GM21447 (cell line): ENCODE measurements around the gene ADTRP.
"Not testable (repeated sequence)": the region's sequence is repeated elsewhere in the genome, so short reads cannot be mapped to it uniquely, and the experiment has no call there.

Source experiments
- ATAC-seq: cut with Tn5 transposase; IDR thresholded peaks from one replicate; pipeline ENCODE4 v1.9.1; 2021; ENCODE audit not compliant: unreplicated experiment

ADTRP gene

GRCh38 chr6:11804135-11804534, 25.5 kb upstream of the ADTRP start:
- no peak for ATAC-seq

DNA sequence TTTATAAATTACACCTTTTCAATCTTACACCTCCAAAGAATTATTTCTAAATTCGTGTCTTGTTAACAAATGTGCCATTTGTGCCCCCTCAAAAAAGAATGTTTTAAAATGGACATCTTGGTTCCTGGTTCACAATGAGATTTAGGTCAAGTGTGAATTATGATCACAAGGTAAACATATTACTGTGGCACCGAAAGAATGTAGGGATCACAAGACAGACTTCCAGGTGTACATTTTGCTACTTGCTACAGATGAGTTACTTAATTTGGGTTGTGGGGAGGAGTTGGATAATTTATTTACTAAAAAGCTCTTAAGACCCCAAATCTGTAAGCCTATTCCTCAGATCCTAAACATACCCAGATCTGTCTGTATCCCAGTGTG, 25.0 kb upstream of the ADTRP start:
- no peak for ATAC-seq

GRCh38 chr6:11802886-11803590, 24.4 kb upstream of the ADTRP start:
- no peak for ATAC-seq

DNA sequence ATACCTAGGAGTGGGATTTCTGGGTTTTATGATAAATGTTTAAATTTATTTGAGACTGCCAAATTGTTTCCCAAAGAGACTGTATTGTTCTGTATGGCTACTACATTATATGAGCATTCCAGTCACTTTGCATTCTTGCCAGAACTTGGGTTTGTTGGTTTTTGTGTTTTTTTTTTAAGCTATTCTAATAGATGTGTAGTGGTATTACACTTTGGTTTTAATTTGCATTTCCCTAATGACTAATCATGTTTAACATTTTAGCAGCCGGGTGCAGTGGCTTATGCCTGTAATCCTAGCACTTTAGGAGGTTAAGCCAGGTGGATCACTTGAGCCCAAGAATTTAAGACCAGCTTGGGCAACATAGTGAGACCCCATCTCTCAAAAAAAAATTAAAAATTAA, 21.9 kb upstream of the ADTRP start:
- ATAC-seq, result not testable (repeated sequence)

DNA sequence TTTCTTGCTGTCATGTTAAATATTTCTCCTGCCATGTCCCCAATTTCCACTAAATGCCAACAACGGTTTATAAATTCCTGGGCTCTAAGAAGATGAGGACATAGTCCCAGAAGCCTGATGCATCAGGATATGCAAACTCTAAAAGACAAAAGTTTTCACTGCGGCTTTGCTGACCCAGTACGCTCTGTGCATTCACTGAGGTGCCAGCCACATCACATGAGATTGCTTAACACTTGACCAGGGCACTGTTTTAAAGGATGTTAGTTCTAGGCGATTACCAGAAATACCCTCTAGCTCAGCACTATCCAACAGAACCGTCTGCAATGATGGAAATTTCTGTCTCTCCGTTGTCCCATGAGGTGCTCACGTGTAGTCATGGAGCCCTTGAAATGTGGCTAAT, 19.9 kb upstream of the ADTRP start:
- no peak for ATAC-seq

- ATAC-seq, result no peak
Measured at GRCh38 chr6:11798096-11798495, 19.5 kb upstream of the ADTRP start.

- no peak for ATAC-seq
Measured at GRCh38 chr6:11796829-11797228, 18.2 kb upstream of the ADTRP start.

- ATAC-seq, result no peak
Measured at GRCh38 chr6:11795403-11795802, 16.8 kb upstream of the ADTRP start.

- ATAC-seq, result no peak
Measured at GRCh38 chr6:11793277-11793676, 14.7 kb upstream of the ADTRP start.

DNA sequence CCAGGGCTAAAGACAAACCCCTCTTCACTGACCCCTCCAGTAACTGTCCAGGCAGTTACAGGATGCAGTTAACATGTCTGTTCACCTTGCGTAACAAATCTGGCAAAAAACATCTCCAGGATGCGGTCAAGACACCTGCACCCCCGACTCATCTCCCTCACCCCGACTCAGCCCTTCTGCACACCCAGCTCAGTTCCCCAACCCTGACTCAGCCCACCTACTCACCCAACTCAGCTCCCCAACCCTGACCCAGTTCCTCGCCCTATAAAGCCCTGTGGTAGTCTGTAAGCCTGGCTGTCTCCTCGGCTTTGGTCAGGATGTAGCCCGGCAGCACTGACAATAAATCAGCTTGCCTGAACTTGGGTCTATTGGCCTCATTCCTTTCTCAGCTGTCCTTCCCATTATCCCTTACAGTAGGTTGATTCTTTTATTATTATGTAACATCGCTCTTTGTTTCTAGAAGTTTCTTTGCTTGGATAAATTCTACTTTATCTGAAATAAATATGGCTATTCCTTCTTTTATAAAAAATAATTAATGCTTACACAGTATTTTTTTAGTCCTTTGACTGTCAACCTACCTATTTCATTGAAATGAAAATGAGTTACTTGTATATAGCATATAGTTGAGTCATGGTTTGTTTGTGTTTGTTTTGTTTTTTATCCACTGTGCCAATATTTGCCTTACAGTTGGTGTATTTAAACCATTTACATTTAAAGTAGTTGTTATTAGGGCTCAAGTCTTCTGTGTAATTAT, 12.9 kb upstream of the ADTRP start:
- ATAC-seq, result no peak

DNA sequence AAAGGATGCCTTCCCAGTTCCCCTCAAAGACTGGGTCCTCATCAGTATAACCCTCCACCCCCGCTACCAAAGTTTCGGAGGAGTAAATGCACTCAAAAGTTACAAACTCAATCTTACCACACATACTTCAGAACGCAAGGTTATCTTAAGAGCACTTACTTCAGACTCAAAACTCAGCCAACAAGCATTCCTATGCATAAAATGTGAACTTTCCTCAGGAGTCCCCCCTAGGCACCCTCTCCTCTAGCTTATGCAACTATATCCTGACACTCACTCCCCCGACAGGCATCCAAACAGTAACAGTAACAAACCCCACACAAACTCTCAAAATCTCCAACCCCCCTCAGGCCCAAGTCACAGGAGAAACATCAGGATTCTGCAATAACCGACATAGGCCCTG, 11.1 kb upstream of the ADTRP start:
- no peak for ATAC-seq

DNA sequence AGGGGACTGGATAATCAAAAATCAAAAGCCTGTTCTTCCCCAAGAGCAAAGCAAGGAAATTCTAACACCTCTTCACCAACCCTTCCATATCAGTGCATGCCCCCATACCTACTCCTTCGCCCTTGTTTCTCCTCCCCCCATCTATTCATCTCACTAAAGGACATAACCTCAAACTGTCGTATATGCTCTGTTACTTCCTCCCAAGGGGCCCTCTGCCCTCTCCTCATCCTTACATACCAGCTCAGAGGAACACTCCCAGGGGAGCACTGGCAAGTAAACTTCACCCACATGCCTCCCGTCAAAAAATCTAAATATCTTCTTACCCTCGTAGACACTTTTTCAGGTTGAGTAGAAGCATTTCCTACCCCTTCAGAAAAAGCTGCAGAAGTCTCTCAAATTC, 9.4 kb upstream of the ADTRP start:
- no peak for ATAC-seq

- peak; percentile 93 for ATAC-seq
Measured at GRCh38 chr6:11785774-11786579, 7.4 kb upstream of the ADTRP start.

- peak; percentile 43 for ATAC-seq
Measured at GRCh38 chr6:11785415-11785773, 6.8 kb upstream of the ADTRP start.

DNA sequence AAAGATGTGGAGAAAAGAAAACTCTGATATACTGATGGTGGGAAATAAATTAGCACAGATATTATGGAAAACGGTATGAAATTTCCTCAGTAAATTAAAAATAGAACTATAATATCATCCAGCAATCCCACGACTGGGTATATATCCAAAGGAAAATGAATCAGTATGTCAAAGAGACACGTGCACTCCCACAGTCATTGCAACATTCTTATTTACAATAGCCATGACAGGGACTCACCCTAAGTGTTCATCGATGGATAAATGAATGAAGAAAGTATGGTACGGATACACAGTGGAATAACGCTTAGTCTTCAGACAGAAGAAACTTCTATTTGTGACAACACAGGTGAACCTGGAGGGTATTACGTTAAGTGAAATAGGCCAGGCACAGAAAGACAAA, 5.7 kb upstream of the ADTRP start:
- no peak for ATAC-seq

DNA sequence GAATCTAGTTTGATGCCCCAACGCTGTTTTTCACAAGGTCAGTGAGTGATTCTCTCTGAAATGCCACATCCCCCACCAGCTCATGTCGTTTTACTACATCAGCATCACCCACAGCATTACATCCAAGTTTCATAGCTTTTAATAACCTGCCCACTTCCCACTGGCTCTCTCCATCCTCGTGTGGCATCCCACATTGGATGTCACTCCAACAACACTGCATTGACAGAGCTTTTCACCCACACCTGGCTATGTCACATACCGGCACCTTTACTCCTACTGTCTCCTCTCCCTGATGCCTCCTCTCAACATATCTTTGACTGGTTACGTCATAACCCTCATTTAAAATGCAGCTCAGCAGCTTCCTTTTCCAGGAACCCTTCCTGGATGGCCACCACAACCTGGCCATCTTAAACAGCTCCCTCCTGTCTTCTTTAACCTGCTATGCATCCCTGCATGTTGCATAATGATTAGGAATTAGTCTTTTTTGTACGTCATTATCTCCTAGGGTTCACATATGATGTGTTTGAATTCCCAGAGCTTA, 5.0 kb upstream of the ADTRP start:
- ATAC-seq, result no peak

DNA sequence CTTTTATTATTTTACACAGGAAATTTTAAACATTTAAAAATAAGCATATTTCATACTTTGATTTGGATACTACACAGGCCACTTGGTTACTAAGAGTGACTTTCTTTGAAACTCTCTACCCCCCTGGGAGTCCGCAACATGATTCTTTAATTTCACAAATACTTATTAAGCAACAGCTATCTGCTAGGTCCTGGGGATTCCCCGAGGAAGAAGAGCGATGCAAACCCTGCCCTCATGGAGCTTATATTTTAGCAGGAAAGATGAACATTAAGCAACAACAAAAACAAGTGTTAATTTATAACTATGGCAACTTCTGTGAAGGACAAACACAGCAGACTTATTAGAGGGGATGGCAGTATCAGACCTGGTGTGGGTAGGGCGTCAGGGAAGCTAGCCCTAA, 3.9 kb upstream of the ADTRP start:
- ATAC-seq, result no peak

DNA sequence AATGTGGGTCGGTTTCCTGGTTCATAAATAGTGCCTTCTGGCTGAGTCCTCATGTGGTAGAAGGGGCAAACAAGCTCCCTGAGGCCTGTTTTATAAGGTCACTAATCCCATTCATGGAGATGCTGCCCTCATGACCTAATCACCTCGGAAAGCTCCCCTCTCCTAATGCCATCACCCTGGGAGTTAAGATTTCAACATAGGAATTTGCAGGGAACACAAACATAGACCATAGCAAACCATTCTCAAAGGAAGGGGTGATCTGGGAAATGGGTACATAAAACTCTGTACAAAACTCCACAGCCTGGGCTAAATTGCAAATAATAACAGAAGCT, 1.5 kb upstream of the ADTRP start:
- ATAC-seq, result no peak

DNA sequence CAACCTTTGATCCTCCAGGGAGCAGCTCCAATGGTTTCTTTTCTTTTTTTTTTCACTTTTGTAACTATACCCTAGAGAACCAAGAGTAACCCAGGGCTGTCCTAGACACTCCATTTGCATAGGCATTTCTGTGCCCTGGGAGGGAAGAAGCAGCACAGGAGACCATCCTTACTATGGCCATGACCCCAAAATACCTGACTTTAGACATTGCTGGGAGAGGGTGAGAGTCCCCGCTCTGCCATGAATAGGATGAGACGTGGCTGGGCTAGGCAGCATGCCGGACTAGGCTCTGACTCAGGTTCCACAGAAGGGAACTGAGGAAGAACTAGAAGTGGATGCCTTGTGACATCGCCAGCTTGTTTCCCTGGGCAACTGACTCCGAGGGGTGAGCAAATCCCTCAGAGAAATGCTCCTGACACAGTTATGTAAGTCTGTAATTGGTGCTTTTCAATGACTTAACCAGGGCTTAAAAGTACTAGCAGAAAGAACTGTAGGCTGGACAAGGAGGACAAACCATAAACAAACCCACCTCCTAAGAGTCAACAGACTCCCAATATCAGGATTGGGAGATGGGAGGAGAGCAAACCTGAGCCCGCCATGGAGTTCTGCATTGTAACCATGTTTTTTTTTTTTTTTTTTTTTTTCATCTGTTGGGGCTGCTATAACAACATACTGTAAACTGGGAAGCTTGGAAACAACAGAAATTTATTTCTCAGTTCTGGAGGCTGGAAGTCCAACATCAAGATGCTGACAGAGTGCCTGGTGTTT, 910 bp upstream of the ADTRP start:
- ATAC-seq, result no peak

DNA sequence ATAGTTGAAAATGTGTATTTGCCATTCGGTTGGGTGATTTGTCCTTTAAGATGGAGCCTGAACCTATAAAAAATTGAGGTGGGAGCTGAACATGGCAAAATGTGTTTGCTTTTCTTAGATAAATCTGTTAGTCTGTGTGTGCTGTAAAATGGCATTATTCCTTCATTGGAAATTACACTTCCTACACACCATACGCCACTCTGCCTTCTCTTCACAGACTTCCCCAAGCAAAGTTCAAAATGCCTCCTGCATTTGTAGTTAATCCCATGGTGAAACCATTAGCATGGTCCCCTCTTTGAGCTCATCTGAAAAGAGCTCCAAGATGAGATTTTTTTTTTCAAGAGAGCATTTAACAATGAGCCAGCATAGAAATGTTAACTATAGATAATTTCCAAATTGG, 567 bp downstream of the ADTRP start:
- no peak for ATAC-seq

GRCh38 chr6:11775791-11776409, 2.7 kb downstream of the ADTRP start:
- ATAC-seq, result no peak
